DMS53 treated with DMSO at 0.1 percent for 48 hours (cell line): ENCODE measurements around the gene DNM3.
A peak's percentile ranks its signal among the peaks of the same experiment; 100 is the strongest.

ENCODE experiments used
- DNase-seq: peaks from one replicate; lab custom pipeline; 2025; ENCODE audit not compliant: unreplicated experiment; lab: John Stamatoyannopoulos, UW

The DNM3 gene

GRCh38 chr1:171868217-171868803 is 27.0 kb downstream of the DNM3 start:
- DNase-seq = no peak

- DNase-seq = no peak
These were observed 27.8 kb downstream of the DNM3 start for GRCh38 chr1:171869097-171869496.

- DNase-seq = no peak
These were observed 30.6 kb downstream of the DNM3 start for GRCh38 chr1:171871848-171872247.

- no peak for DNase-seq
These were observed 31.1 kb downstream of the DNM3 start for GRCh38 chr1:171872430-171872829.

GRCh38 chr1:171873664-171874063 is 32.4 kb downstream of the DNM3 start:
- no peak for DNase-seq

GRCh38 chr1:171877701-171878100 is 36.4 kb downstream of the DNM3 start:
- DNase-seq = no peak

GRCh38 chr1:171879556-171879955 is 38.3 kb downstream of the DNM3 start:
- no peak for DNase-seq

- DNase-seq = no peak
These were observed 40.1 kb downstream of the DNM3 start for GRCh38 chr1:171881442-171881841.

- no peak for DNase-seq
These were observed 42.6 kb downstream of the DNM3 start for GRCh38 chr1:171883849-171884248.

GRCh38 chr1:171884475-171884874 is 43.2 kb downstream of the DNM3 start:
- DNase-seq = no peak

- DNase-seq = no peak
These were observed 48.8 kb downstream of the DNM3 start for GRCh38 chr1:171890131-171890530.

- no peak for DNase-seq
These were observed 55.8 kb downstream of the DNM3 start for GRCh38 chr1:171896936-171897703.

GRCh38 chr1:171898941-171899340 is 57.6 kb downstream of the DNM3 start:
- DNase-seq = peak; percentile 61

GRCh38 chr1:171899838-171900237 is 58.5 kb downstream of the DNM3 start:
- no peak for DNase-seq

GRCh38 chr1:171901245-171901644 is 59.9 kb downstream of the DNM3 start:
- no peak for DNase-seq

- DNase-seq = no peak
These were observed 61.2 kb downstream of the DNM3 start for GRCh38 chr1:171902527-171902926.

GRCh38 chr1:171904778-171905450 is 63.6 kb downstream of the DNM3 start:
- DNase-seq = no peak

- no peak for DNase-seq
These were observed 68.4 kb downstream of the DNM3 start for GRCh38 chr1:171909711-171910110.

- DNase-seq = no peak
These were observed 69.5 kb downstream of the DNM3 start for GRCh38 chr1:171910786-171911185.

GRCh38 chr1:171911506-171911905 is 70.2 kb downstream of the DNM3 start:
- DNase-seq = no peak

GRCh38 chr1:171912509-171913175 is 71.3 kb downstream of the DNM3 start:
- DNase-seq = peak; percentile 53

- DNase-seq = no peak
These were observed 72.1 kb downstream of the DNM3 start for GRCh38 chr1:171913385-171913784.
